K562 (cell line): ENCODE results near the gene TGFBR2. TPM values are rescaled to one million over a fixed set of nuclear protein-coding genes. Genes with fewer than 3 reads are reported as not detected.

Source experiments
- PML ChIP-seq: IDR thresholded peaks from 2 replicates; pipeline ENCODE4 v1.6.1; 2012; ENCODE audit warnings: low read length, inconsistent platforms
- polyA plus RNA-seq, 8 experiments: library from polyadenylated mRNA; depleted of rRNA in 4 of 8; stranded (reverse) in 5 of 8; unstranded in 3 of 8; fragments of >200 nt; fragmentation: Nextera tagmentation in 2 of 8; fragmentation: Illumina TruSeq in 1 of 8; extraction: Ambion mirVana in 2 of 8; extraction: Trizol in 1 of 8; gene quantifications; 2 replicates each; pipeline versions ENCODE4 v1.2.1 to v1.2.3, GENCODE V29; 2011 to 2014; ENCODE audit warnings: inconsistent platforms in 1 of 8, missing spikeins in 1 of 8
- total RNA-seq, 7 experiments: library from RNA; depleted of rRNA in 6 of 7; stranded (reverse); fragments of >200 nt in 6 of 7; fragmentation: Illumina TruSeq in 2 of 7; extraction: Trizol in 2 of 7; gene quantifications; 2 replicates each; pipeline versions ENCODE4 v1.2.1 to v1.2.3, GENCODE V29; 2011 to 2021; ENCODE audit warnings: low replicate concordance in 1 of 7
- TF ChIP-seq, protein P1 (sequence below): fragments of 450-650 bp; IDR thresholded peaks from 2 replicates; pipeline ENCODE4 v1.6.1; 2016; ENCODE audit warnings: low read depth

TGFBR2 gene
- total and polyA plus RNA-seq, 9 of the 15 experiments (the other 6 are each of a cell fraction or from before 2014, with no cell fraction given) = 0.11 to 0.84 (median 0.24) TPM

DNA sequence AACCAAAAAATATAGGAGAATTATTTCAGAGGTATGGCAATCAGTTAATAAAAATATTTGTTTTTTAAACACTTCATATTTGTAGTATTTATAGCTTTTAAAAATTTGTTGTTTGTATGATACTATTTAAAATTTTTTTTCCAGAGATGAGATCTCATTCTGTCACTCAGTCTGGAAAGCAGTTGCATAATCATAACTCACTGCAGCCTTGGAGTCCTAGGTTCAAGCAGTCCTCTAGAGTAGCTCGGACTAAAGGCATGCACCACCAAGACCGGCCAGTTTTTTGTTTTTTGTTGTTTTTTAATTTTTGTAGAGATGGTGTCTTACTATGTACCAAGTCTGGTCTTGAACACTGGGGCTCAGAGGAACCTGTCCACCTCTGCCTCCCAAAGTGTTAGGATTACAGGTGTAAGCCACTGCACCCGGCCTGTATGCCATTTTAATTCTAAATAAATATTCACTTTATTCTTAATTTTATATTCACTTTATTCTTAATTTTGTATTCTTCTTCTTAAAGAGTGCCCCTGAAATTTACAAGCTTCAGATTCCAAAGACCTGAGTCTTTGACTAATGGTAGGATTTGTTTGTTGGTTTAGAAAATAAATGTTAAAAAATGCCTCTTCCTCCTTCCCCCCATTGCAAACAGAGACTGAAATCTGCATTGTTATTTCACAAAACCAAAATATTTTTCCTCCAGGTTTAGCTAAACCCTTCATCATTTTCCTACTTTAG lies 9.4 kb downstream of the TGFBR2 start (continued):
- TF ChIP-seq, protein P1, sequence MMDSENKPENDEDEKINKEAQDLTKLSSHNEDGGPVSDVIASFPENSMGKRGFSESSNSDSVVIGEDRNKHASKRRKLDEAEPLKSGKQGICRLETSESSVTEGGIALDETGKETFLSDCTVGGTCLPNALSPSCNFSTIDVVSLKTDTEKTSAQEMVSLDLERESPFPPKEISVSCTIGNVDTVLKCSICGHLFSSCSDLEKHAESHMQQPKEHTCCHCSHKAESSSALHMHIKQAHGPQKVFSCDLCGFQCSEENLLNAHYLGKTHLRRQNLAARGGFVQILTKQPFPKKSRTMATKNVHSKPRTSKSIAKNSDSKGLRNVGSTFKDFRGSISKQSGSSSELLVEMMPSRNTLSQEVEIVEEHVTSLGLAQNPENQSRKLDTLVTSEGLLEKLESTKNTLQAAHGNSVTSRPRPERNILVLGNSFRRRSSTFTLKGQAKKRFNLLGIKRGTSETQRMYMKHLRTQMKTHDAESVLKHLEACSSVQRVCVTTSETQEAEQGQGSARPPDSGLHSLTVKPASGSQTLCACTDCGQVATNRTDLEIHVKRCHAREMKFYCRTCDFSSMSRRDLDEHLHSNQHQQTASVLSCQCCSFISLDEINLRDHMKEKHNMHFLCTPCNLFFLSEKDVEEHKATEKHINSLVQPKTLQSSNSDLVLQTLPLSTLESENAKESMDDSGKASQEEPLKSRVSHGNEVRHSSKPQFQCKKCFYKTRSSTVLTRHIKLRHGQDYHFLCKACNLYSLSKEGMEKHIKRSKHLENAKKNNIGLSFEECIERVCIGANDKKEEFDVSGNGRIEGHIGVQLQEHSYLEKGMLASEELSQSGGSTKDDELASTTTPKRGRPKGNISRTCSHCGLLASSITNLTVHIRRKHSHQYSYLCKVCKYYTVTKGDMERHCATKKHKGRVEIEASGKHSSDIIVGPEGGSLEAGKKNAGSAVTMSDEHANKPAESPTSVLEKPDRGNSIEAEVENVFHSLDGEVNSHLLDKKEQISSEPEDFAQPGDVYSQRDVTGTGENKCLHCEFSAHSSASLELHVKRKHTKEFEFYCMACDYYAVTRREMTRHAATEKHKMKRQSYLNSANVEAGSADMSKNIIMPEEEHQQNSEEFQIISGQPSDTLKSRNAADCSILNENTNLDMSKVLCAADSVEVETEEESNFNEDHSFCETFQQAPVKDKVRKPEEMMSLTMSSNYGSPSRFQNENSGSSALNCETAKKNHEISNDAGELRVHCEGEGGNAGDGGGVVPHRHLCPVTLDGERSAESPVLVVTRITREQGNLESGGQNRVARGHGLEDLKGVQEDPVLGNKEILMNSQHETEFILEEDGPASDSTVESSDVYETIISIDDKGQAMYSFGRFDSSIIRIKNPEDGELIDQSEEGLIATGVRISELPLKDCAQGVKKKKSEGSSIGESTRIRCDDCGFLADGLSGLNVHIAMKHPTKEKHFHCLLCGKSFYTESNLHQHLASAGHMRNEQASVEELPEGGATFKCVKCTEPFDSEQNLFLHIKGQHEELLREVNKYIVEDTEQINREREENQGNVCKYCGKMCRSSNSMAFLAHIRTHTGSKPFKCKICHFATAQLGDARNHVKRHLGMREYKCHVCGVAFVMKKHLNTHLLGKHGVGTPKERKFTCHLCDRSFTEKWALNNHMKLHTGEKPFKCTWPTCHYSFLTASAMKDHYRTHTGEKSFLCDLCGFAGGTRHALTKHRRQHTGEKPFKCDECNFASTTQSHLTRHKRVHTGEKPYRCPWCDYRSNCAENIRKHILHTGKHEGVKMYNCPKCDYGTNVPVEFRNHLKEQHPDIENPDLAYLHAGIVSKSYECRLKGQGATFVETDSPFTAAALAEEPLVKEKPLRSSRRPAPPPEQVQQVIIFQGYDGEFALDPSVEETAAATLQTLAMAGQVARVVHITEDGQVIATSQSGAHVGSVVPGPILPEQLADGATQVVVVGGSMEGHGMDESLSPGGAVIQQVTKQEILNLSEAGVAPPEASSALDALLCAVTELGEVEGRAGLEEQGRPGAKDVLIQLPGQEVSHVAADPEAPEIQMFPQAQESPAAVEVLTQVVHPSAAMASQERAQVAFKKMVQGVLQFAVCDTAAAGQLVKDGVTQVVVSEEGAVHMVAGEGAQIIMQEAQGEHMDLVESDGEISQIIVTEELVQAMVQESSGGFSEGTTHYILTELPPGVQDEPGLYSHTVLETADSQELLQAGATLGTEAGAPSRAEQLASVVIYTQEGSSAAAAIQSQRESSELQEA = no peak
- TF ChIP-seq PML = no peak
